CD4-positive, CD25-positive, alpha-beta regulatory T cell (primary cell): Measurements from ENCODE around the gene TEX261. TPM values are rescaled to one million over a fixed set of nuclear protein-coding genes. Genes with fewer than 3 reads are reported as not detected.

Experiments used
- ATAC-seq, 2 donors: fragments of 150-1000 bp; cut with Tn5 transposase; one replicate each; pipeline ENCODE4 v1.10.0; 2021; ENCODE audit warnings: low read depth in 2 of 2, moderate number of reproducible peaks in 2 of 2, moderate library complexity in 1 of 2
- DNase-seq, 3 donors: peaks; one replicate each; pipeline versions ENCODE4 v3.0.0 to v3.0.0-alpha.2; 2012 to 2022; ENCODE audit warnings: mixed read lengths in 1 of 3
- H3K27ac ChIP-seq: one replicate; pipeline ENCODE4 v1.7.0; 2013; ENCODE audit warnings: mild to moderate bottlenecking, low read length; ENCODE audit not compliant: insufficient read depth, poor library complexity, severe bottlenecking
- H3K27me3 ChIP-seq: one replicate; pipeline ENCODE4 v1.7.0; 2013; ENCODE audit warnings: low read length; ENCODE audit not compliant: control insufficient read depth, insufficient read depth
- H3K36me3 ChIP-seq: one replicate; pipeline ENCODE4 v1.7.0; 2013; ENCODE audit warnings: mild to moderate bottlenecking, low read length, moderate library complexity; ENCODE audit not compliant: control insufficient read depth, insufficient read depth
- H3K4me1 ChIP-seq: 2 replicates; pipeline ENCODE4 v1.7.0; 2013; ENCODE audit warnings: mild to moderate bottlenecking, low read length; ENCODE audit not compliant: insufficient read depth, control insufficient read depth, poor library complexity, severe bottlenecking
- H3K4me3 ChIP-seq: one replicate; pipeline ENCODE4 v1.7.0; 2013; ENCODE audit warnings: low read depth, mild to moderate bottlenecking, low read length, moderate library complexity
- H3K9me3 ChIP-seq, 2 experiments: 1 replicate in 1 of 2; 2 replicates in 1 of 2; pipeline ENCODE4 v1.7.0; 2013; ENCODE audit warnings: low read length in 2 of 2, mild to moderate bottlenecking in 1 of 2, moderate library complexity in 1 of 2; ENCODE audit not compliant: control insufficient read depth in 2 of 2
- H3K27ac Mint-ChIP-seq, 3 donors: one replicate each; pipeline ENCODE4 v1.8.0; 2020 to 2022; ENCODE audit warnings: mild to moderate bottlenecking in 3 of 3, mixed read lengths in 3 of 3, moderate library complexity in 2 of 3
- H3K27me3 Mint-ChIP-seq: one replicate; pipeline ENCODE4 v1.8.0; 2022; ENCODE audit warnings: mild to moderate bottlenecking, mixed read lengths
- H3K36me3 Mint-ChIP-seq: one replicate; pipeline ENCODE4 v1.8.0; 2020; ENCODE audit warnings: mixed read lengths
- H3K4me1 Mint-ChIP-seq, 4 donors: one replicate each; pipeline ENCODE4 v1.8.0; 2020 to 2022; ENCODE audit warnings: mixed read lengths in 4 of 4, mild to moderate bottlenecking in 1 of 4
- H3K4me3 Mint-ChIP-seq, 4 donors: one replicate each; pipeline ENCODE4 v1.8.0; 2020 to 2022; ENCODE audit warnings: mild to moderate bottlenecking in 4 of 4, mixed read lengths in 4 of 4, moderate library complexity in 3 of 4
- H3K9me3 Mint-ChIP-seq, 7 donors: one replicate each; pipeline ENCODE4 v1.8.0; 2020 to 2022; ENCODE audit warnings: mixed read lengths in 7 of 7, mild to moderate bottlenecking in 3 of 7, moderate library complexity in 2 of 7
- polyA plus RNA-seq, 4 donors: library from polyadenylated mRNA; unstranded; fragments of 300-500 nt; fragmentation: Illumina TruSeq; gene quantifications; one replicate each; pipeline ENCODE4 v1.2.3, GENCODE V29; 2021
- total RNA-seq: library from RNA; stranded (reverse); gene quantifications from one replicate; pipeline ENCODE4 v1.2.3, GENCODE V29; 2022

TEX261 gene
- total and polyA plus RNA-seq, 5 donors from 2014 or later: 30.2 to 37.8 (median 33.2) TPM

DNA sequence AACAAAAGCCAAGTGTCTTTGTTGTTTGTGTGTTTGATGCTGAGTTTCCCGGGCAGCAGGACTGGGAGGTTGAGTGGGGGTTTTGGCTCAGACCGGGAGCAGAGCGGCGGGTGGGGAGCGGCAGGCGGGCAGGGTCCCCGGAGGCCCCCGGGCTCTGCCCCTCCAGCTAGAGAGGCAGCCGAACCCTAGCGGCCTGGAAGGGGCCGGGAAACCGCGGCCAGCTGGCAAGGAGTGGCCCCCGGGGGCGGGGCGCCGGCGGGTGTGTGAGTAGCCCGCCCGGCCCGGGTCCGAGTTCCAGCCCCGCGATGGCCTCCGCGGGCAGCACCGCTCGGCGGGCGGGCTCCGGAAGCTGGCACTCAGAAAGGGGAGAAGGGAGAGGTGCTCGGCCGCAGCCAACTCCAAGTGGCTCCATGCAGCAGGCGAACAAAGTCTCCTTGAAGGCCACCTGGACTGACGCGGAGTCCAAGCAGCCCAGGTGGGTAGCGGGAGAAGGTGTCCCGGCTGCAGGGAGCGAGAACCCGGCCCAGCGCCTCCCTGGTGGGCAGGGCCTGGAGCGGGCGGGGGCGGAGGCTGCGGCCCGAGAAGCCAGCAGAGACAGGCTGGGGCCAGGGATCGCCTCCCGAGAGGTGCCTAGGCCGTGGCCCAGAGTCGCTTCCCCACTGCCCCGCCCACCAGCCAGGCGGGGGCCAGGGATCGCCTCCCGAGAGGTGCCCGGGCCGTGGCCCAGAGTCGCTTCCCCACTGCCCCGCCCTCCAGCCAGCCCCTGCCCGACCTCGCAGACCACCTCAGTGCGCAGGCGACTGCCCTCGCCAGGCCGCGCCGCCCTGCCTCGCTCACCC, 16.1 kb downstream of the TEX261 start, which contains the start of gene ANKRD53:
Gene ANKRD53, plus strand, starts transcription at position 290 of the 839 bp plus-strand sequence. Its CDS starts 16 bp downstream, at position 306.
- peaks cover 24% of the 10 kb centered on the region for H3K27me3 Mint-ChIP-seq
- no peaks in the 10 kb centered on the region for H3K9me3 ChIP-seq
- H3K36me3 Mint-ChIP-seq: no peaks in the 10 kb centered on the region
- H3K27ac ChIP-seq: peak within 1 kb of the TSS; percentile 73
- H3K36me3 ChIP-seq: no peaks in the 10 kb centered on the region
- peaks cover 3% of the 10 kb centered on the region for H3K27me3 ChIP-seq
- peak within 1 kb of the TSS; percentile 85 to 97 (median 89) for H3K4me3 Mint-ChIP-seq
- peak within 1 kb of the TSS; percentile 88 for H3K4me3 ChIP-seq
- no peaks in the 10 kb centered on the region for H3K9me3 Mint-ChIP-seq
- peak within 1 kb of the TSS; percentile 89 to 95 (median 92) for H3K27ac Mint-ChIP-seq
- peaks cover 9 to 20% (median 14%) of the 10 kb centered on the region in 4 donors for H3K4me1 Mint-ChIP-seq
- DNase-seq: peak in 2 of 3 donors; percentile 9 to 26
- ATAC-seq: peak; percentile 19 to 24
- peaks cover 17% of the 10 kb centered on the region for H3K4me1 ChIP-seq

DNA sequence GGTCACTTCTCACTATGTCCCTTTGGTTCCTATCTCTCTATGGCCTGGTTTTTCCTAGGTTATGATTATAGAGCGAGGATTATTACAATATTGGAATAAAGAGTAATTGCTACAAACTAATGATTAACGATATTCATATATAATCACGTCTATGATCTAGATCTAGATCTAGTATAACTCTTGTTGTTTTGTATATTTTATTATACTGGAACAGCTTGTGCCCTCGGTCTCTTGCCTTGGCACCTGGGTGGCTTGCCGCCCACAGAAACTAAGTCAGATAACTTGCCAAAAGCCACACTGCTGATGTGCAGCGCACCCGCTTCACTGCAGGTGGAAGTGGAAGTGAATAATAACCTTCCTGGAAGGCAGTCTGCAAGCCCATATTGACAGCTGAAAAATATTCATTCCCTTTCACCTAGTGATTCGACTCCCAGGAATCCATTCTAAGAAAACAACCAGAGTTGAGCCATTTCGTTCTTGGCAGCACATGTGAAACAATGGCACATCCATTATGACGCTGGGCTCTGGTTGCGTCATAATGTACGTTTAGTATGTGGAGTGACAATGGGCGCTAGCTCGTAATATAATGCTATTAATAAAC, 17.0 kb downstream of the TEX261 start:
- peaks cover 4% of the 10 kb centered on the region for H3K27me3 ChIP-seq
- peaks cover 17% of the 10 kb centered on the region for H3K4me1 ChIP-seq
- H3K4me3 ChIP-seq: peak overlapping the region; percentile 88
- H3K4me3 Mint-ChIP-seq: peak overlapping the region; percentile 85 to 97 (median 89)
- peaks cover 9 to 20% (median 14%) of the 10 kb centered on the region in 4 donors for H3K4me1 Mint-ChIP-seq
- H3K27ac ChIP-seq: peak overlapping the region; percentile 73
- no peaks in the 10 kb centered on the region for H3K9me3 ChIP-seq
- H3K27me3 Mint-ChIP-seq: peaks cover 29% of the 10 kb centered on the region
- peak overlapping the region; percentile 89 to 95 (median 92) for H3K27ac Mint-ChIP-seq
- H3K36me3 Mint-ChIP-seq: no peaks in the 10 kb centered on the region
- H3K36me3 ChIP-seq: no peaks in the 10 kb centered on the region
- no peaks in the 10 kb centered on the region for H3K9me3 Mint-ChIP-seq
- no peak for ATAC-seq
- peak in 2 of 3 donors; percentile 34 to 52 for DNase-seq

DNA sequence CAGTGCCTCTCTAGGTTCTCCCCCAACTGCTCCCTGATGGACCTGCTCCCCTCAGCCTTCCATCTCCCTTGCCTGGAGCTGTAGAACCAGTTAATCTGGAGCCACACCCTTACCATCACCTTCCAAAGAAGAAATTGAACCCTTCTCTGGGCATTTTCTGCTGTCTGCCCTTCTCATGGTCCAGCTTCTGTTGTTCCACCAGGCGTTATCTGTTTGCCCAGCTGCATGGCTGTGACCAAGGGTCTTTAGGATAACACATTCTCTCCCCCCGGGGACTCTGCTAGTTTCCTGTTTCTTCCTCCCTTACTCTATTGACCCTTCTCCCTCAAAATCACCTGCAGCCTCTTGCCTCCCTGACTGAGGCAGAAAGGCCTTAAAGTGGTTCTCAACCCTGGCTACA, 19.4 kb downstream of the TEX261 start:
- no peaks in the 10 kb centered on the region for H3K9me3 ChIP-seq
- no peak overlapping the region for H3K4me3 ChIP-seq
- no peaks in the 10 kb centered on the region for H3K9me3 Mint-ChIP-seq
- no peaks in the 10 kb centered on the region for H3K36me3 Mint-ChIP-seq
- H3K4me1 ChIP-seq: peaks cover 17% of the 10 kb centered on the region
- H3K27me3 ChIP-seq: peaks cover 4% of the 10 kb centered on the region
- no peaks in the 10 kb centered on the region for H3K36me3 ChIP-seq
- no peak overlapping the region for H3K27ac ChIP-seq
- H3K4me3 Mint-ChIP-seq: peak overlapping the region in 2 of 4 donors; percentile 13 to 85
- peak overlapping the region in 1 of 3 donors; percentile 78 for H3K27ac Mint-ChIP-seq
- H3K27me3 Mint-ChIP-seq: peaks cover 44% of the 10 kb centered on the region
- ATAC-seq (no peak), DNase-seq (no peak)
- peaks cover 9 to 20% (median 14%) of the 10 kb centered on the region in 4 donors for H3K4me1 Mint-ChIP-seq

DNA sequence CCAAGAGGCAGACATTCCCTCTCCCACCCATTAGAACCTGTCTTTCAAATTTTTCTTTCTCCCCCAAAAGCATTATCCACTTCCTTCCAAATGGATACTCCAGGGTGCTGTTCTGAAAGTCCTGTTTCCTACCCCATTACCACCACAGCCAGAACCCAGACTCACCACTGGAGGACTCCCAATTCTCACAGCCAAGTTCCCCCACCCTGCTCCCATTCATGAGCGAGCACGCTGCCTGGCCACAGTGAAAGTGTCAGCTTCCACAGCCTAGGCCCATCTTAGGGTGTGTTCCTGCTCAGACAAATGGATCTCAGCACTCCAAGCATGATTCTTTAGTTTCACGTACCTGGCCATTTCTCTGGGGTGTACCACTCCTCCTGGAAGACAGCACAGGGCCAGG, 20.1 kb downstream of the TEX261 start:
- ATAC-seq (no peak), DNase-seq (no peak)
- peaks cover 4% of the 10 kb centered on the region for H3K27me3 ChIP-seq
- Mint-ChIP-seq H3K27ac (peak overlapping the region in 1 of 3 donors; percentile 78), H3K27me3 (peaks cover 50% of the 10 kb centered on the region), H3K9me3 (no peaks in the 10 kb centered on the region), H3K36me3 (no peaks in the 10 kb centered on the region), H3K4me3 (peak overlapping the region in 1 of 4 donors; percentile 47), H3K4me1 (peaks cover 9 to 20% (median 14%) of the 10 kb centered on the region in 4 donors)
- peaks cover 17% of the 10 kb centered on the region for H3K4me1 ChIP-seq
- no peaks in the 10 kb centered on the region for H3K36me3 ChIP-seq
- no peak overlapping the region for H3K27ac ChIP-seq
- no peak overlapping the region for H3K4me3 ChIP-seq
- no peaks in the 10 kb centered on the region for H3K9me3 ChIP-seq

DNA sequence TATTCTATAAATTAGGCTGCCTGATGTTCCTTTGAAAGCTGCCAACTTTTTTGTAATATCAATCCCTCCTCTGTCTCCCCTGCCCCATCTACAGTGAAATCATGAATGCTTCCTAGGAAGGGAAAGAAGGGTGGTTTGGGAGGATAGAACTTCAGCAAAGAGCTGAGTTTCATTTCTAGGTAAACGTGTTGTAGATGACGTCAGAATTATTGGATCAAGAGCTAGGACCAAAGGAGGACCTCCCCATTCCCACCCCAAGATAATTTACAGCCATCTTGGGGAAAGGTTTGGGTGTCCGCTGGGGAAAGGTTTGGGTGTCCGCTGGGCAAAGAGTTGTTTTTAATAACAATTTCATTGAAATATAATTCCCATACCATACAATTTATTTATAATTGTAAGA, 27.5 kb downstream of the TEX261 start:
- Histone ChIP-seq H3K9me3 (no peaks in the 10 kb centered on the region), H3K27me3 (no peaks in the 10 kb centered on the region), H3K36me3 (no peaks in the 10 kb centered on the region), H3K4me1 (peaks cover 9% of the 10 kb centered on the region), H3K27ac (no peak overlapping the region), H3K4me3 (no peak overlapping the region)
- no peak for ATAC-seq
- Mint-ChIP-seq H3K4me3 (no peak overlapping the region), H3K36me3 (no peaks in the 10 kb centered on the region), H3K4me1 (peaks cover 4 to 9% (median 7%) of the 10 kb centered on the region in 4 donors), H3K27ac (no peak overlapping the region), H3K9me3 (no peaks in the 10 kb centered on the region), H3K27me3 (peaks cover 44% of the 10 kb centered on the region)
- DNase-seq: no peak

DNA sequence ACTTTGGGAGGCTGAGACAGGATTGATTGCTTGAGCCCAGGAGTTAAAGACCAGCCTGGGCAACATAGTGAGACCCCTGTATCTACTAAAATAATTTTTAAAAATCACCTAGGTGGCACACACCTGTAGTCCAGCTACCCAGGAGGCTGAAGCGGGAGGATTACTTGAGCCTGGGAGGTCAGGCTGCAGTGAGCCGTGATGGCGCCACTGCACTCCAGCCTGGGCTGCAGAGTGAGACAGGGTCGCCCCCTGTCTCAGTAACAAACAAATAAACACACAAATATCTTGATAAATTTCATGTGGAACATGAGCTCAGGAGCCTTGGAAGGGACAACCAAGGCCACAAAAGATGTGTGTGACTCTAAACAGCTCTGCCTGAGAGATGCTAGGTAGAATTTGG, 28.0 kb downstream of the TEX261 start:
- DNase-seq (no peak), ATAC-seq (no peak)
- Mint-ChIP-seq H3K9me3 (no peaks in the 10 kb centered on the region), H3K27me3 (peaks cover 39% of the 10 kb centered on the region), H3K4me1 (peaks cover 4 to 9% (median 7%) of the 10 kb centered on the region in 4 donors), H3K36me3 (no peaks in the 10 kb centered on the region), H3K4me3 (peak overlapping the region in 1 of 4 donors; percentile 82), H3K27ac (peak overlapping the region in 1 of 3 donors; percentile 50)
- Histone ChIP-seq H3K4me1 (peaks cover 9% of the 10 kb centered on the region), H3K4me3 (no peak overlapping the region), H3K27ac (no peak overlapping the region), H3K9me3 (no peaks in the 10 kb centered on the region), H3K27me3 (no peaks in the 10 kb centered on the region), H3K36me3 (no peaks in the 10 kb centered on the region)

DNA sequence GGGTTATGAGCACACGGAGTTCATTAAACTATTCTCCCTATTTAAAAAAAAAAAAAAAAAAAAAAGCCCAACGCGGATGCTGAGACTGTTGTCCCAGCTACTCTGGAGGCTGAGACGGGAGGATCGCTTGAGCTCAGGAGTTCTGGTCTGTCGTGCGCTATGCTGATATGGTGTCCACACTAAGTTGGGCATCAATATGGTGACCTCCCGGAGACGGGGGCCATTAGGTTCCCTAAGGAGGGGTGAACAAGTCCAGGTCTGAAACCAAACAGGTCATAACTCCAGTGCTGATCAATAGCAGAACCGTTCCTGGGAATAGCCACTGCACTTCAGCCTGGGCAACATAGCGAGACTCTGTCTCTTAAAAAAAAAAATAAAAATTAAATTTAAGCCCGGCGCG, 29.2 kb downstream of the TEX261 start:
- H3K27ac Mint-ChIP-seq: no peak overlapping the region
- peak overlapping the region; percentile 66 for H3K4me3 ChIP-seq
- H3K27me3 ChIP-seq: no peaks in the 10 kb centered on the region
- H3K27me3 Mint-ChIP-seq: peaks cover 33% of the 10 kb centered on the region
- H3K36me3 ChIP-seq: no peaks in the 10 kb centered on the region
- H3K9me3 ChIP-seq: no peaks in the 10 kb centered on the region
- H3K27ac ChIP-seq: no peak overlapping the region
- no peaks in the 10 kb centered on the region for H3K9me3 Mint-ChIP-seq
- ATAC-seq (no peak), DNase-seq (no peak)
- H3K4me3 Mint-ChIP-seq: peak overlapping the region; percentile 73 to 86 (median 84)
- H3K4me1 Mint-ChIP-seq: peaks cover 4 to 9% (median 7%) of the 10 kb centered on the region in 4 donors
- H3K36me3 Mint-ChIP-seq: no peaks in the 10 kb centered on the region
- H3K4me1 ChIP-seq: peaks cover 9% of the 10 kb centered on the region
